ENCODE data around the gene CTH. TPM values are rescaled to one million over a fixed set of nuclear protein-coding genes. Genes with fewer than 3 reads are reported as not detected.
"Not testable (repeated sequence)": the region's sequence is repeated elsewhere in the genome, so short reads cannot be mapped to it uniquely, and the experiment has no call there.

Gene CTH
- total RNA-seq, 1 donor from 2014 or later, result 9.7 TPM

DNA sequence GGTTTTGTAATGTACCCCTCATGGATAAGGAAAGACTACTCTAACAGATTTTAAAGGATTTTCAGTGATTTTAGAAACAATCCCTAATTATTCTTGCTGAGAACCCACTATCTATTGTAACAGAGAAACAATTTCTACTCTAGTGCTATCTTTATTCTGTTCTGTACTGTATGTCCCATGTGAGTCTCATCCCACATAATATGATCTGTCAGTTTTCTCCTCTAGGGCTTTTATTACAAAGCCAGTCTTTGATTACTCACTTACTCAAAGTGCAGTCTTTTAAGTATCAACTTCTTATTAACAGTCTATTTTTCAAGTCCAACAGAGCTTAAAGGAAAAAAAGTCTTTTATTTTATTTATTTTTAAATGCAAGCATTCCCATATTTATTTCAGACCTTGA, 54.8 kb downstream of the CTH start:
- Mint-ChIP-seq H3K27ac (ENCODE audit: unreplicated experiment) (no peak overlapping the region), H3K27me3 (ENCODE audit: unreplicated experiment) (peaks cover 16% of the 10 kb centered on the region), H3K9me3 (ENCODE audit: unreplicated experiment) (peaks cover 4% of the 10 kb centered on the region), H3K4me1 (ENCODE audit: unreplicated experiment) (peaks cover 8% of the 10 kb centered on the region), H3K4me3 (ENCODE audit: unreplicated experiment) (no peak overlapping the region), H3K36me3 (ENCODE audit: unreplicated experiment) (no peaks in the 10 kb centered on the region)
- TF ChIP-seq, protein P1, sequence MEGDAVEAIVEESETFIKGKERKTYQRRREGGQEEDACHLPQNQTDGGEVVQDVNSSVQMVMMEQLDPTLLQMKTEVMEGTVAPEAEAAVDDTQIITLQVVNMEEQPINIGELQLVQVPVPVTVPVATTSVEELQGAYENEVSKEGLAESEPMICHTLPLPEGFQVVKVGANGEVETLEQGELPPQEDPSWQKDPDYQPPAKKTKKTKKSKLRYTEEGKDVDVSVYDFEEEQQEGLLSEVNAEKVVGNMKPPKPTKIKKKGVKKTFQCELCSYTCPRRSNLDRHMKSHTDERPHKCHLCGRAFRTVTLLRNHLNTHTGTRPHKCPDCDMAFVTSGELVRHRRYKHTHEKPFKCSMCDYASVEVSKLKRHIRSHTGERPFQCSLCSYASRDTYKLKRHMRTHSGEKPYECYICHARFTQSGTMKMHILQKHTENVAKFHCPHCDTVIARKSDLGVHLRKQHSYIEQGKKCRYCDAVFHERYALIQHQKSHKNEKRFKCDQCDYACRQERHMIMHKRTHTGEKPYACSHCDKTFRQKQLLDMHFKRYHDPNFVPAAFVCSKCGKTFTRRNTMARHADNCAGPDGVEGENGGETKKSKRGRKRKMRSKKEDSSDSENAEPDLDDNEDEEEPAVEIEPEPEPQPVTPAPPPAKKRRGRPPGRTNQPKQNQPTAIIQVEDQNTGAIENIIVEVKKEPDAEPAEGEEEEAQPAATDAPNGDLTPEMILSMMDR (IDR thresholded peaks at IDR 0.05), result no peak
- DNase-seq (ENCODE audit: extremely low spot score, unreplicated experiment), result no peak

DNA sequence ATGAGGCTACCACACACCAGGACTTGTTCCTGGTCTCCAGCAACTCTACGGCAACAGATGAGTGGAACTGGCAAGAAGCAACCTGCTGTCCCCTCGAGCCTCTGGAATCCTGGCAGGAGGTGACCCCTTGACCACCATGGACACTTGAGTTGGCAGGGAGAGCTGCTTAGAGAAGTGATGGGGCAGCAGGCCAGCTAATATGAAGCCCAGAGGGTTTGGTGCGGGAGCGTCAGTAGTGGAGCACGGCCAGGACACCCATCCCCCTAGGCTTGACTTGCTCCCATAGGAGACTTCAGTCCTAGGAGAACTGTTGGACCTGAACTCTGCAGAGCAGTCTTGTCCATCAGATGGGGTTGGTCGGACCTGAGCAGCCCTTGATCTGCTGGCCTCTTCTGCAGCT, 56.5 kb downstream of the CTH start:
- Mint-ChIP-seq H3K27ac (ENCODE audit: unreplicated experiment) (no peak overlapping the region), H3K27me3 (ENCODE audit: unreplicated experiment) (peaks cover 32% of the 10 kb centered on the region), H3K4me1 (ENCODE audit: unreplicated experiment) (peaks cover 5% of the 10 kb centered on the region), H3K4me3 (ENCODE audit: unreplicated experiment) (no peak overlapping the region), H3K9me3 (ENCODE audit: unreplicated experiment) (peaks cover 11% of the 10 kb centered on the region), H3K36me3 (ENCODE audit: unreplicated experiment) (no peaks in the 10 kb centered on the region)
- no peak for DNase-seq (ENCODE audit: extremely low spot score, unreplicated experiment)
- TF ChIP-seq, protein P1 (IDR thresholded peaks at IDR 0.05), result no peak

- Mint-ChIP-seq H3K4me1 (ENCODE audit: unreplicated experiment) (peaks cover 2% of the 10 kb centered on the region), H3K27me3 (ENCODE audit: unreplicated experiment) (peaks cover 38% of the 10 kb centered on the region), H3K4me3 (ENCODE audit: unreplicated experiment) (no peak overlapping the region), H3K27ac (ENCODE audit: unreplicated experiment) (no peak overlapping the region), H3K36me3 (ENCODE audit: unreplicated experiment) (no peaks in the 10 kb centered on the region), H3K9me3 (ENCODE audit: unreplicated experiment) (peaks cover 11% of the 10 kb centered on the region)
- DNase-seq (ENCODE audit: extremely low spot score, unreplicated experiment), result no peak
- TF ChIP-seq, protein P1 (IDR thresholded peaks at IDR 0.05), result no peak
Observed at GRCh38 chr1:70468180-70468579, 57.1 kb downstream of the CTH start.

- not testable (repeated sequence) for DNase-seq (ENCODE audit: extremely low spot score, unreplicated experiment); H3K4me1 Mint-ChIP-seq (ENCODE audit: unreplicated experiment)
Observed at GRCh38 chr1:70469184-70469583, 58.1 kb downstream of the CTH start.

GRCh38 chr1:70475023-70475422, 64.0 kb downstream of the CTH start:
- no peak overlapping the region for H3K4me3 Mint-ChIP-seq (ENCODE audit: unreplicated experiment)
- H3K4me1 Mint-ChIP-seq (ENCODE audit: unreplicated experiment), result no peaks in the 10 kb centered on the region
- TF ChIP-seq, protein P1 (IDR thresholded peaks at IDR 0.05), result no peak
- no peaks in the 10 kb centered on the region for H3K36me3 Mint-ChIP-seq (ENCODE audit: unreplicated experiment)
- H3K27ac Mint-ChIP-seq (ENCODE audit: unreplicated experiment), result no peak overlapping the region
- H3K27me3 Mint-ChIP-seq (ENCODE audit: unreplicated experiment), result peaks cover 32% of the 10 kb centered on the region
- DNase-seq (ENCODE audit: extremely low spot score, unreplicated experiment), result no peak
- H3K9me3 Mint-ChIP-seq (ENCODE audit: unreplicated experiment), result peaks cover 11% of the 10 kb centered on the region

More at GRCh38 chr1:70469184-70469583, 58.1 kb downstream of the CTH start:
- H3K9me3 Mint-ChIP-seq (ENCODE audit: unreplicated experiment), result peaks cover 15% of the 10 kb centered on the region
- H3K27ac Mint-ChIP-seq (ENCODE audit: unreplicated experiment); H3K36me3 Mint-ChIP-seq (ENCODE audit: unreplicated experiment); H3K4me3 Mint-ChIP-seq (ENCODE audit: unreplicated experiment): not testable (repeated sequence)
- H3K27me3 Mint-ChIP-seq (ENCODE audit: unreplicated experiment), result peaks cover 42% of the 10 kb centered on the region

- no peak for DNase-seq (ENCODE audit: extremely low spot score, unreplicated experiment)
- no peaks in the 10 kb centered on the region for H3K36me3 Mint-ChIP-seq (ENCODE audit: unreplicated experiment)
- peaks cover 20% of the 10 kb centered on the region for H3K27me3 Mint-ChIP-seq (ENCODE audit: unreplicated experiment)
- no peak overlapping the region for H3K4me3 Mint-ChIP-seq (ENCODE audit: unreplicated experiment)
- H3K9me3 Mint-ChIP-seq (ENCODE audit: unreplicated experiment), result peaks cover 5% of the 10 kb centered on the region
- TF ChIP-seq, protein P1 (IDR thresholded peaks at IDR 0.05), result no peak
- no peaks in the 10 kb centered on the region for H3K4me1 Mint-ChIP-seq (ENCODE audit: unreplicated experiment)
- no peak overlapping the region for H3K27ac Mint-ChIP-seq (ENCODE audit: unreplicated experiment)
Observed at GRCh38 chr1:70477090-70477489, 66.0 kb downstream of the CTH start.

DNA sequence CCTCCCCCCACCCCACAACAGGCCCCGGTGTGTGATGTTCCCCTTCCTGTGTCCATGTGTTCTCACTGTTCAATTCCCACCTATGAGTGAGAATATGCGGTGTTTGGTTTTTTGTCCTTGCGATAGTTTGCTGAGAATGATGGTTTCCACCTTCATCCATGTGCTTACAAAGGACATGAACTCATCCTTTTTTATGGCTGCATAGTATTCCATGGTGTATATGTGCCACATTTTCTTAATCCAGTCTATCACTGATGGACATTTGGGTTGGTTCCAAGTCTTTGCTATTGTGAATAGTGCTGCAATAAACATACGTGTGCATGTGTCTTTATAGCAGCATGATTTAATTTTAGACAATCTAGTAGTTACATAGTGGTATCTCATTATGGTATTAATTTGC, 66.8 kb downstream of the CTH start:
- not testable (repeated sequence) for H3K4me1 Mint-ChIP-seq (ENCODE audit: unreplicated experiment); H3K27ac Mint-ChIP-seq (ENCODE audit: unreplicated experiment); H3K9me3 Mint-ChIP-seq (ENCODE audit: unreplicated experiment); H3K36me3 Mint-ChIP-seq (ENCODE audit: unreplicated experiment); DNase-seq (ENCODE audit: extremely low spot score, unreplicated experiment); H3K4me3 Mint-ChIP-seq (ENCODE audit: unreplicated experiment)
- peaks cover 14% of the 10 kb centered on the region for H3K27me3 Mint-ChIP-seq (ENCODE audit: unreplicated experiment)

Data from osteocyte (in vitro differentiated cells).